Mammary epithelial cell (primary cell): ENCODE measurements around the gene TYMS.

Source experiments
- CTCF ChIP-seq, 2 donors: IDR thresholded peaks in 1 of 2; conservative IDR thresholded peaks in 1 of 2; 2 replicates each; pipeline ENCODE4 v1.5.1; 2011 to 2012; ENCODE audit warnings: inconsistent platforms in 2 of 2, low read length in 2 of 2, mild to moderate bottlenecking in 2 of 2, control low read depth in 1 of 2, low read depth in 1 of 2; ENCODE audit not compliant: insufficient read depth in 1 of 2; ENCODE audit errors: extremely low read depth in 1 of 2
- EZH2 ChIP-seq: IDR thresholded peaks from 2 replicates; pipeline ENCODE4 v1.6.1; 2012; ENCODE audit warnings: low read length, inconsistent platforms, borderline replicate concordance

- no peak for TF ChIP-seq CTCF (conservative IDR thresholded peaks at IDR 0.05 in 1 of 2, IDR thresholded peaks at IDR 0.05 in 1 of 2; ENCODE audit: extremely low read depth in 1 of 2, insufficient read depth in 1 of 2, low read depth in 1 of 2, low read length in 2 of 2)
- TF ChIP-seq EZH2, result no peak
Measured at GRCh38 chr18:685438-685837, 28.0 kb downstream of the TYMS start.
